Measurements from ENCODE around the gene HIVEP3.

DNA sequence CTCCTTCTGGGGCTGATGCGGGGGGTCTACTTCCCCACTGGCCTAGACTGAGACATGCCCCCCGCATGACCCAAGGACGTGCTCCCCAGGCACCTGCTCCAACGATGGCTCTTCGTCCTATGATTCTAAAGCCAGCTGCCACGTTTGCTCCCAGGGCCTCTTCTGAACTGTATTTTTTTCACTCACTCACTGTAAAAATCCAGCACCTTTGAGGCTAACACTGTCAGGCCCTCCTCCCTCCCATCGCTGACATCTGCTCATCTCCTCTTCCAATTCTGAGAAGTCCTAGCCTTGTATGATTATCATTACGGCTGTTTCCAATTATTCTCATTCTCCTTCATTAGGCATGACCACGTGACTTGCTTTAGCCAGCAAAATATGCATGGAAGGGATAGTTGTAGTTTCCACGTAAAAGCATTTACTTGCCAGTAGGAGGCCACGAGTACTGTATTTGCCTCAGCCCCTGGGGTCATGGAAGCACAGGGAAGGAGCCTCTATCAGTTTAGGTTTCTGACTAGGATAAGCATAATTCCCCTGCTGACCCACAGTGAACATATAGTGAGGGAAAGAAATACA is 415.1 kb downstream of the HIVEP3 start:
- TF ChIP-seq, protein P1, sequence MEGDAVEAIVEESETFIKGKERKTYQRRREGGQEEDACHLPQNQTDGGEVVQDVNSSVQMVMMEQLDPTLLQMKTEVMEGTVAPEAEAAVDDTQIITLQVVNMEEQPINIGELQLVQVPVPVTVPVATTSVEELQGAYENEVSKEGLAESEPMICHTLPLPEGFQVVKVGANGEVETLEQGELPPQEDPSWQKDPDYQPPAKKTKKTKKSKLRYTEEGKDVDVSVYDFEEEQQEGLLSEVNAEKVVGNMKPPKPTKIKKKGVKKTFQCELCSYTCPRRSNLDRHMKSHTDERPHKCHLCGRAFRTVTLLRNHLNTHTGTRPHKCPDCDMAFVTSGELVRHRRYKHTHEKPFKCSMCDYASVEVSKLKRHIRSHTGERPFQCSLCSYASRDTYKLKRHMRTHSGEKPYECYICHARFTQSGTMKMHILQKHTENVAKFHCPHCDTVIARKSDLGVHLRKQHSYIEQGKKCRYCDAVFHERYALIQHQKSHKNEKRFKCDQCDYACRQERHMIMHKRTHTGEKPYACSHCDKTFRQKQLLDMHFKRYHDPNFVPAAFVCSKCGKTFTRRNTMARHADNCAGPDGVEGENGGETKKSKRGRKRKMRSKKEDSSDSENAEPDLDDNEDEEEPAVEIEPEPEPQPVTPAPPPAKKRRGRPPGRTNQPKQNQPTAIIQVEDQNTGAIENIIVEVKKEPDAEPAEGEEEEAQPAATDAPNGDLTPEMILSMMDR (IDR thresholded peaks at IDR 0.05; ENCODE audit: low read length), result no peak
- no peak for TF ChIP-seq EZH2 (IDR thresholded peaks at IDR 0.05; ENCODE audit: borderline replicate concordance, low read length)

Data from OCI-LY1 (cell line).